ENCODE results near the gene THOC6. TPM values are rescaled to one million over a fixed set of nuclear protein-coding genes. Genes with fewer than 3 reads are reported as not detected.

The THOC6 gene
- total RNA-seq, 2 experiments from 2014 or later: 12.0 to 12.9 TPM

GRCh38 chr16:3030222-3031212 is 6.7 kb downstream of the THOC6 start:
- H3K4me1 ChIP-seq (ENCODE audit: insufficient read depth, low read length): peaks cover 35% of the 10 kb centered on the region
- peak in 1 of 14 experiments; percentile 37 for DNase-seq
- ChIA-PET CTCF (interaction anchor here (0.9 to 9.0 kb wide), 10 partner anchors 14 to 103 kb away, joined by 3 to 181 read pairs (median 12); partner anchors contain the start of genes MMP25, PKMYT1 and ZSCAN10), POLR2A (interaction anchor here (0.7 to 4.5 kb wide), 11 partner anchors 7 to 253 kb away, joined by 3 to 24 read pairs (median 5); partner anchors contain the start of genes HCFC1R1, PKMYT1, THOC6 and TNFRSF12A)
- no peak overlapping the region for H3K27ac ChIP-seq (ENCODE audit: low read depth in 1 of 2, low read length in 2 of 2)
- ATAC-seq (ENCODE audit: poor library complexity): no peak
- H3K4me1 Mint-ChIP-seq (ENCODE audit: low read depth): peaks cover 27% of the 10 kb centered on the region
- intact Hi-C loops (cut with DNase I, micrococcal nuclease): no loop called here
- peaks cover 0 to 13% of the 10 kb centered on the region in 2 experiments for H3K9me3 ChIP-seq (ENCODE audit: control insufficient read depth in 1 of 2, insufficient read depth in 1 of 2, low read length in 2 of 2)
- no peak for TF ChIP-seq CTCF (IDR thresholded peaks at IDR 0.05)
- peaks cover 47 to 48% of the 10 kb centered on the region in 2 experiments for H3K27me3 ChIP-seq (ENCODE audit: control insufficient read depth in 1 of 2, insufficient read depth in 2 of 2, low read length in 2 of 2)
- peaks cover 18% of the 10 kb centered on the region for H3K36me3 Mint-ChIP-seq (ENCODE audit: low read depth)
- peaks cover 54% of the 10 kb centered on the region for H3K27me3 Mint-ChIP-seq
- H3K4me3 ChIP-seq (ENCODE audit: low read length): no peak overlapping the region
- H3K9me3 Mint-ChIP-seq: no peaks in the 10 kb centered on the region
- H3K36me3 ChIP-seq (ENCODE audit: insufficient read depth, low read length): peaks cover 20% of the 10 kb centered on the region
- H3K27ac Mint-ChIP-seq: no peak overlapping the region
- peak overlapping the region; percentile 52 for H3K4me3 Mint-ChIP-seq

- ChIA-PET POLR2A (interaction anchor here (1.6 kb wide), 2 partner anchors 42 to 118 kb away, joined by 5 to 8 read pairs; no protein-coding TSS in a partner anchor), CTCF (interaction anchor here (1.4 to 9.0 kb wide), 5 partner anchors 9 to 99 kb away, joined by 4 to 181 read pairs (median 5); no protein-coding TSS in a partner anchor)
- Histone ChIP-seq H3K36me3 (ENCODE audit: insufficient read depth, low read length) (no peaks in the 10 kb centered on the region), H3K9me3 (ENCODE audit: control insufficient read depth in 1 of 2, insufficient read depth in 1 of 2, low read length in 2 of 2) (peaks cover 0 to 22% of the 10 kb centered on the region in 2 experiments), H3K27me3 (ENCODE audit: control insufficient read depth in 1 of 2, insufficient read depth in 2 of 2, low read length in 2 of 2) (peaks cover 65 to 68% of the 10 kb centered on the region in 2 experiments), H3K4me1 (ENCODE audit: insufficient read depth, low read length) (peaks cover 46% of the 10 kb centered on the region), H3K27ac (ENCODE audit: low read depth in 1 of 2, low read length in 2 of 2) (no peak overlapping the region), H3K4me3 (ENCODE audit: low read length) (no peak overlapping the region)
- Mint-ChIP-seq H3K4me1 (ENCODE audit: low read depth) (peaks cover 36% of the 10 kb centered on the region), H3K36me3 (ENCODE audit: low read depth) (no peaks in the 10 kb centered on the region), H3K4me3 (no peak overlapping the region), H3K27me3 (peaks cover 69% of the 10 kb centered on the region), H3K9me3 (no peaks in the 10 kb centered on the region), H3K27ac (no peak overlapping the region)
- ATAC-seq (ENCODE audit: poor library complexity): no peak
- DNase-seq: peak in 1 of 14 experiments; percentile 25
- no peak for TF ChIP-seq CTCF (IDR thresholded peaks at IDR 0.05)
- intact Hi-C loops (cut with DNase I, micrococcal nuclease): no loop called here
Measured at GRCh38 chr16:3032624-3033023, 8.8 kb downstream of the THOC6 start.

GRCh38 chr16:3035289-3035971 is 11.6 kb downstream of the THOC6 start:
- H3K9me3 Mint-ChIP-seq: no peaks in the 10 kb centered on the region
- ChIA-PET CTCF (interaction anchor here (1.2 to 3.0 kb wide), 2 partner anchors 94 to 1218 kb away, joined by 3 to 14 read pairs; no protein-coding TSS in a partner anchor), POLR2A (interaction anchor here (1.0 to 2.1 kb wide), 2 partner anchors 10 to 94 kb away, joined by 3 to 7 read pairs; no protein-coding TSS in a partner anchor)
- H3K36me3 ChIP-seq (ENCODE audit: insufficient read depth, low read length): no peaks in the 10 kb centered on the region
- H3K4me1 Mint-ChIP-seq (ENCODE audit: low read depth): peaks cover 17% of the 10 kb centered on the region
- H3K4me1 ChIP-seq (ENCODE audit: insufficient read depth, low read length): peaks cover 20% of the 10 kb centered on the region
- H3K4me3 Mint-ChIP-seq: no peak overlapping the region
- H3K4me3 ChIP-seq (ENCODE audit: low read length): no peak overlapping the region
- DNase-seq: peak in 1 of 14 experiments; percentile 23
- H3K27me3 Mint-ChIP-seq: peaks cover 80% of the 10 kb centered on the region
- H3K9me3 ChIP-seq (ENCODE audit: control insufficient read depth in 1 of 2, insufficient read depth in 1 of 2, low read length in 2 of 2): peaks cover 0 to 25% of the 10 kb centered on the region in 2 experiments
- intact Hi-C loops (cut with DNase I, micrococcal nuclease): no loop called here
- no peak overlapping the region for H3K27ac ChIP-seq (ENCODE audit: low read depth in 1 of 2, low read length in 2 of 2)
- H3K27me3 ChIP-seq (ENCODE audit: control insufficient read depth in 1 of 2, insufficient read depth in 2 of 2, low read length in 2 of 2): peaks cover 72 to 82% of the 10 kb centered on the region in 2 experiments
- no peak for TF ChIP-seq CTCF (IDR thresholded peaks at IDR 0.05)
- ATAC-seq (ENCODE audit: poor library complexity): no peak
- no peaks in the 10 kb centered on the region for H3K36me3 Mint-ChIP-seq (ENCODE audit: low read depth)
- H3K27ac Mint-ChIP-seq: no peak overlapping the region
